HG02678 (cell line): ENCODE data around the gene PPP1R9B.
A peak's percentile ranks its signal among the peaks of the same experiment; 100 is the strongest.

Experiments
- ATAC-seq: cut with Tn5 transposase; IDR thresholded peaks from one replicate; pipeline ENCODE4 v1.9.1; 2021; ENCODE audit warnings: mild to moderate bottlenecking, moderate library complexity; ENCODE audit not compliant: unreplicated experiment

Gene PPP1R9B

DNA sequence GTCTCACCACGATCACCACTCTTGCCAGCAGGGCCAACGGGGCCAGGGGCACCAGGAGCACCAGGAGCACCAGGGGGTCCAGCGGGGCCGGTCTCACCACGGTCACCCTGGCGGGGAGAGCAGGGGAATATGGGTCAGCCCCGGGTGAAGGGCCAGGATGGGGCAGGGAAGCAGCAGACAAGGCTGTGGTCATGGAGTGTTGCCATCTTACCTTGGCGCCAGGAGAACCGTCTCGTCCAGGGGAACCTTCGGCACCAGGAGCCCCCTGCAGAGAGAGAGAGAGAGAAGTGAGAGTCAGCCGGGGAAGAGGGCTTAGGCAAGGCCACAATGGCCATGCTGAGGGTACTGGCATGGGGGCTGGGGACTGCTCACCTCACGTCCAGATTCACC lies 38.0 kb upstream of the PPP1R9B start:
- ATAC-seq = no peak

DNA sequence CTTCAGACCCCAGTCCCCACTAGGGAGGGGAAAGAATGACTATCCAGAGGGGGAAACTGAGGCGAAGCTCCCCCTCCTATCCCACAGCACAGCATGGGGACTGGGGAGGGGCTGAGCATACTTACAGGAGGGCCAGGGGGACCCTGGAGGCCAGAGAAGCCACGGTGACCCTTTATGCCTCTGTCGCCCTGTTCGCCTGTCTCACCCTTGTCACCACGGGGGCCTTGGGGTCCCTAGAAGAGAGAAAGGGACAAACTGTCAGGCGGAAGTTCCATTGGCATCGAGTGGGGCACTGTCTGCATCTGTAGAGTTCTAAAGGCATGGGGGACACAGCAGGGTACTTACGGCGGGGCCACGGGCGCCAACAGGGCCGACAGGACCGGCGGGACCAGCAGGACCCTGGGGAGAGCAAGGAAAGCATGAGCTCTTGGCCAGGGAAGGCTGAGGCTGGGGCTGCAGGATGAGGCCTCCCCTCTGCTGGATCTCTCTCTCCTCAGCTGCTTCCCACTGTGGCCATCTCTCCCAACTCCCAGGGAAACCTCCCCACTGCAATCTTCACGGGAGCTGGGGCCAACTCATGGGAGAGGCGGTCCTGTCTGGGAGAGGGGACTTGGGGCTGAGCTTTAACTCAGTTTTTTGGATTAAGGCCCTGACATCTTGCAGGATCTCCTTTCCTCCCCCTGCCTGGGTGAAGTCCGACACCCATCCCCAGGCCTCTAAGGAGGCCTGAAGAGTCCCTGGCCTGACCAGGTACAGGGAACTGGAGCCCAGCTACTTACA lies 37.5 kb upstream of the PPP1R9B start:
- no peak for ATAC-seq

DNA sequence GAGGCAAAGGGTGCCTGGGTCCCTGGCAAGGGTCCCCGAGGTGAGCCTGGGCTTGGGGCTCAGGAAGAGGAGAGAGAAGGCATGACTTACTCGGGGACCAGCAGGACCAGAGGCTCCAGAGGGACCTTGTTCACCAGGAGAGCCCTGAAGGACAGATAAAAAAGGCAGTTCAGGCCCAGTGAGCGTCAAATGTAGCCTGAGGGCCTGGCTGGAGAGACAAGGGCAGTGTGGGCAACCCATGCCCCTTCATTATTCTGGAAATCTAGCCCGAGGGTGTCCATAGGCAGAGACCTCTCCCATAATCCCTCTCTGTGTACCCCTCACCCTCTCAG lies 36.9 kb upstream of the PPP1R9B start:
- no peak for ATAC-seq

DNA sequence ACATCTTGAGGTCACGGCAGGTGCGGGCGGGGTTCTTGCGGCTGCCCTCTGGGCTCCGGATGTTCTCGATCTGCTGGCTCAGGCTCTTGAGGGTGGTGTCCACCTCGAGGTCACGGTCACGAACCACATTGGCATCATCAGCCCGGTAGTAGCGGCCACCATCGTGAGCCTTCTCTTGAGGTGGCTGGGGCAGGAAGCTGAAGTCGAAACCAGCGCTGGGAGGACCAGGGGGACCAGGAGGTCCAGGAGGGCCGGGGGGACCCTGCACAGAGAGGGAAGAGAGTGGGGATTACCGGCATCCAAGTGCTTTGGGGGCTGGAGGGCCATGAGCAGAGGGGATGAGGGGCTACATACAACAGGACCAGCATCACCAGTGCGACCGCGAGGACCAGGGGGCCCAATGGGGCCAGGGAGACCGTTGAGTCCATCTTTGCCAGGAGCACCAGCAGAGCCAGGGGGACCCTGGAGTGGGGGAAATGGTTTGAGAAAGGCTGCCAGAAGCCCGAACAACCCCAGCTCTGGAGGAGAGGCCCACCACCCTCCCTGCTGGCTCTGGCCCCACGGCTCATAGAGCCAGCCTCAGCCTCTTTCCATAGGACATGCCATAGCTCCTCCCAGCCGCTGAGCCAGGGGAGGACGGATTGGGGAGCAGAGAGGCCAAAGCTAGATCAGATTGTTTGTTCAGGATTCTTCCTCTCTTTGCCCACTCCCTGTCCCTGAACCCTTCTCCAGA lies 36.4 kb upstream of the PPP1R9B start:
- no peak for ATAC-seq

DNA sequence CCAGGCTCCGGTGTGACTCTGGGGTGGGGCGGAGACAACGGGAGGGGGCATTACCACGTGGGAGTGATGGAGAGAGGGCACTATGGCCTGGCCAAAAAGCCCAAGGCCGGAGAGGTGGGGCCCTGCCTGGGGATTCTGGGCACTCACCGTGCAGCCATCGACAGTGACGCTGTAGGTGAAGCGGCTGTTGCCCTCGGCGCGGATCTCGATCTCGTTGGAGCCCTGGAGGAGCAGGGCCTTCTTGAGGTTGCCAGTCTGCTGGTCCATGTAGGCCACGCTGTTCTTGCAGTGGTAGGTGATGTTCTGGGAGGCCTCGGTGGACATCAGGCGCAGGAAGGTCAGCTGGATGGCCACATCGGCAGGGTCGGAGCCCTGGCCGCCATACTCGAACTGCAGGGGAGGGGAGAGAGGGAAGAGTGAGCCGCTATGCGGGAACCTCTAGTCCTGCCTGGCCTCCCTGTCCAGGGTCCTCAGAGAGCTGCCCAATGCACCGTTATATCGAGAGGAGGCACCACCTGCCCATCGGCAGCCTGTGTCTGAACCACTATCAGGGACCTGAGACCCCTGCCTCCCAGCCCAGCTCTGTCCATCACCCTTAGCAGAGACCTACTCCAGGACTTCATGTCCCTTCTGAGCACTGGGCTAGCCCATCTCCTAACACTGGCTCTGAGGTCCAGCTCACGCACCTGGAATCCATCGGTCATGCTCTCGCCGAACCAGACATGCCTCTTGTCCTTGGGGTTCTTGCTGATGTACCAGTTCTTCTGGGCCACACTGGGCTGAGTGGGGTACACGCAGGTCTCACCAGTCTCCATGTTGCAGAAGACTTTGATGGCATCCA lies 35.4 kb upstream of the PPP1R9B start:
- no peak for ATAC-seq

DNA sequence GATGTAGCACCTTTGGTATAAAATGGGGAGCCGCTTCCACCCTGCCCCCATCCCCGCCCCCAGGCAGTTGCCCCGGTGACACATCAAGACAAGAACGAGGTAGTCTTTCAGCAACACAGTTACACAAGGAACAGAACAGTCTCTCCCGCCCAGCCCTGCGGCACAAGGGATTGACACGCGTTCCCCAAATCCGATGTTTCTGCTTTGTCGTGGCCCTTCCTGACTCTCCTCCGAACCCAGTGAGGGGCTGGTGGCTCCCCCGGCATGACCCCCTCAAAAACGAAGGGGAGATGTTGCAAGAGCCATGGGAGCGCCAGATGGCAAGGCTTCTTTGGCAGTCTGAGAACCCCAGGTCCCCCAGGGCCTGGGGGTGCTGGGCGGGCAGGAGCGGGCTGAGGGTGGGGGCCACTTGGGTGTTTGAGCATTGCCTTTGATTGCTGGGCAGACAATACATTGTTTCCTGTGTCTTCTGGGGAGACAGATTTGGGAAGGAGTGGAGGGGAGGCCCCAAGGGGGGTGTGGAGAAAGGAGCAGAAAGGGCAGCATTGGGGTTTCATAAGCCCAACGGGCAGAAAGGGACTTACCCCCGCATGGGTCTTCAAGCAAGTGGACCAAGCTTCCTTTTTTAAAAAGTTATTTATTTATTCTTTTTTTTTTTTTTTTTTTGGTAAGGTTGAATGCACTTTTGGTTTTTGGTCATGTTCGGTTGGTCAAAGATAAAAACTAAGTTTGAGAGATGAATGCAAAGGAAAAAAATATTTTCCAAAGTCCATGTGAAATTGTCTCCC lies 34.3 kb upstream of the PPP1R9B start:
- ATAC-seq = no peak

DNA sequence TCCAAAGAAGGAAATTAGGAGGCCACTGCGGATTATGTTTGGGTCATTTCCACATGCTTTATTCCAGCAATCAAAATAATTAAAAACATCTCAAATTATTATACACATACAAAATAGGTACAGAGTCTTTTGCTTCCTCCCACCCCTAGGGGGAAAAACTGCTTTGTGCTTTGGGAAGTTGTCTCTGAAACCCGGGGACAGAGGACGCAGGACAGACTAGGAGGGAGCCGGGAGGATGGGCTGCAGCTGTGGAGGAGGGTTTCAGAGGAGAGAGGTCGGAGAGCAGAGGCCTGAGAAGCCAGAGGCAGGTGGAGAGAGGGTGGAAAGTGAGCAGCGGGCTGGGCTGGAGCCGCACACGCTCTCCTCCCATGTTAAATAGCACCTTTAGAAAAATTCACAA lies 33.6 kb upstream of the PPP1R9B start:
- no peak for ATAC-seq

DNA sequence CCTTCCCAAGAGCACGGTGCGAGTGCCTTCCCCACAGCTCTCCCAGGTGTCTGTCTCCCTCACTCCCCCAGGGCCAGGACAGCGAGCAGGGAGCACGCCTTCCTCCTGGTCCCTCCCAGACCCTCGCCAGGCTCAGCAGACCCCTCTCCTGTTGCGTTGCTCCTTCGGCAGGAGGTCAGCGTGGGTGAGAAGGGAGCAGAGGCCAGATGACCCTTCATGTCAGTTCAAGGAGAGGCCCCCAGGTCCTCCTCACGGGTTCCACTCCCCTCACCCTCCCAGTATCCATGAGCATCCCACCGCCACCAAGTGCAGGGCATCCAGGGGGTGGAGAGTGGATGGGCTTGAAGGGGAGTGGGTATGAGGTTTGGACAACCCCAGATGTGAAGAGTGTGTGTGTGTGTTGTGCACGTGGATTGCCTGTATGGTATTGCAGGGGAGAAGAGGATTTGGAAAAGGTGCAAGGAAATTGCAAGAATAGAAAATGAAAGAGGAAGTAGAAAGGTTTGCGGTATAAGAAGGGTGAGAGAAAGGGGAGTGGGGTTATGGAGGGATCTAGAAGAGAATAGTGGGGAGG lies 33.0 kb upstream of the PPP1R9B start:
- ATAC-seq = no peak

DNA sequence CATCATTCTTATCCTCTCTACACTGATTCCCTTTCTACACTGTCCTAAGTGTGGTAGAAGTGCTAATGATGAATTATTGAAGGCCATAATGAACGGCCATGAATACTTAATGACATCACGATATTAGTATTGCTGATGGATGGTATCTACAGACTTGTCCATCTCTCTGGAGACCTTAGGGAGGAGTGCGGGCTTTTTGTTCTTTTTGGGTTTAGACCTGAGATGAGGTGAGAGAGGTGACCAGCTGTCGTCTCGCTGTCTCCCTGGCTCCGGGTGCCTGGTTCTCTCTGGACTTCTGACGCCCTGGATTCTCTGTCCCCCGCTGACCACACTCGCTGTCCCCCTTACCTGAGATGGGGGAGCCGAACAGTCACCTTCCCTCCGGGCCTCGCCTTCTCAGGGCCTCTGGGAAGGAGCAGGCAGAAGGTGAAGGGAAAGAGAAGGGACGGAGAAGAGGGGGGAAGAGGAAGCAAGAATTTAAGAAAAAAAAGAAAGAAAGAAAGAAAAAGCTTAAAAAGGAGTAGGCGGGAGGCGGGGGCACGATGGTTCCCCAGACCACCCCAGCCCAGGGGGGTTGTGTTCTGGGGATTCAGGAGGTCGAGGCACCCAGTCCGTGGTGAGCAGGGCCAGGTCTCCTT lies 32.4 kb upstream of the PPP1R9B start:
- ATAC-seq = no peak

DNA sequence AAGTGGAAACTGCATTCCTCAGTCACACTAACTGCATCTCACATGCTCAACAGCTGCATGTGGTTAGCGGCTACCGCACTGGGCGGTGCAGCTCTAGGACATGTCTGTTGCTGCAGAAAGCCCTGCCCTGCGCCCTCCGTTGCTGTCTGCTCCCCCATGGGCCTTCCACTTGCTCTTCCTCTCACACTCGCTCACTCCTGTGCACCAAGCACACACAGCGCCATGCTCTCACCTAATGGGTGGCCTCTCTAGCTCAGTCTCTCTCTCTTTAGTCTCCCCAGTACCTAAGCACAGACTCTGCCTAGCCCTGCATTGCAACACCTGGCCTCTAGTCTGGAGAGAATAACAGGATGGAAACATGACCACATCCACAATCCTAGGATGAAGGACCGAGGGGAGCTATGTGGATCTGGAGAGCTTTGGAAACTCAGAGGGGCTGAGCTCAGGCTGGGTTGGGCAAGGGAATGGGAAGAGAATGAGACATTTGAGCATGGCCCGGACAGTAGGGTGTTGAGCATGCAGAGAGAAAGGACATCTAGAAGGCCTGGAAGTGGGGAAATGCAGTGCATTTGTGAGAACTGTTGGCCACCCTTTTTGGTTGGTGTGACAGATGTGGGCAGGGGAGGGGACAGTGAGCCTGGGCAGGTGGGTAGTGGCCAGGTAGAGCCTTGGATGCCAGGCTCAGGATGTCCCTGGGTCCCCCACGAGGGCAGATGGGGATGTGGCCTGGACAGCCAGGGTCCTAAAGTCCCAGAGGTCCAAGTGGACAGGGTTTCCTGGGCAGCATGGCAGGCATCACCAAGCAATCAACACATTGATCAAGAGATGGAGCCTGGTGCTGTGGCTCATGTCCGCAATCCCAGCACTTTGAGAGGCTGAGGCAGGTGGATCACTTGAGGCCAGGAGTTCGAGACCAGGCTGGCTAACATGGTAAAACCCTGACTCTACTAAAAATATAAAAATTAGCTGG lies 31.4 kb upstream of the PPP1R9B start:
- no peak for ATAC-seq

DNA sequence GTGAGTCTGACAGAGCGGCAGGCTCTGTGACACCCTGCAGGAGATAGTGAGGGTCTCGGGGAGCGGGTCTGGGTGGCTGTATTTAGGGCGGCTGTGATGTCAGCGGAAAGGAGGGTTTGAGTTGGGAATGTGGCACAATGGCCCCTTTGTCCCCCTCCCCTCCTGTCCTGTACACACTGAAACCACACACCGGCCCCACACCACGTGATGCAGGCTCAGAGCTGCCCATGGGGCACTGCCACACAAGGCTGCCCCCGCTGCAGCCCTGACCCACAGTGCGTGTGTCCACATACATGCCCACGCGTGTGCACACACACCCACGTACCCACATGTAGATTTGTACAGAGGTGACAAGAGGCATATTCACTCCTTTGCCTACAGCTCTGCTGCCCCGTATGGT lies 30.7 kb upstream of the PPP1R9B start:
- ATAC-seq = no peak

DNA sequence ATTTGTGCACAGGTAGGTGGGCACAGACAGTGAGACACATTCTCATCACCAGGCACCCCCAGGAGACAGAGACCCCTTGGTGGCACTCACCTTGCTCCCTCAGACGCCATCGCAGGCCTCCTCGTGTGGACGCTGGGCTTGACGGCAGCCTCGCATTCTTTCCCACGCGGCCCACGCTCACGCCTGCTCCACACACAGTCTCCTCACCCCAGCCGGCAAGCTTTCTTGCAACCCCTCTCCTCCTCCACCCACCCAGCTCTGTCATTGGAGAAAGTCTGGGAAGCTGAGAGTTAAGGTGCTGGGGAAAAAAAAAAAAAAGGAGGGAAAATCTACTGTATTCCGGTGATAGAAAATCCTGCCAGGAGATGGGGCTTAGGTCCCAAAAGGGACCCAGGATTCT lies 30.1 kb upstream of the PPP1R9B start:
- no peak for ATAC-seq

DNA sequence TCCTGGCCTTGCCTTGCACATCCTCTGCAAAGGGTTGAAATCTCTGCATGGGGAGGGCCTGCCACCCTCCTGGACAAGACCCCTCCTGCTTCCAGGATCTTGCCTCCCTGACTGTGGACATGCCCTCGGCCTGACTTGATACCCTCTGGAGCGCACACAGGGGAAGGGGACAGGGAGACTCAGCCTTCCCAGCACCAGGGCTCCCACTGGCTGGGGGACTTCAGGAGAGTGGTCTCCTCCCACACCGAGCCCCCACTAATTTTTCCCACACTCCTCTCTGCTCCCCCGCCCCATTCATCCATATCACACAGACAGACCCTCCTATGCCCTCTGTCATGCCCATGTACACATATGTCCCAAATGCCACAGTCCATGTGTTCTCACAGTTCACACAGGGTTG lies 29.6 kb upstream of the PPP1R9B start:
- no peak for ATAC-seq

DNA sequence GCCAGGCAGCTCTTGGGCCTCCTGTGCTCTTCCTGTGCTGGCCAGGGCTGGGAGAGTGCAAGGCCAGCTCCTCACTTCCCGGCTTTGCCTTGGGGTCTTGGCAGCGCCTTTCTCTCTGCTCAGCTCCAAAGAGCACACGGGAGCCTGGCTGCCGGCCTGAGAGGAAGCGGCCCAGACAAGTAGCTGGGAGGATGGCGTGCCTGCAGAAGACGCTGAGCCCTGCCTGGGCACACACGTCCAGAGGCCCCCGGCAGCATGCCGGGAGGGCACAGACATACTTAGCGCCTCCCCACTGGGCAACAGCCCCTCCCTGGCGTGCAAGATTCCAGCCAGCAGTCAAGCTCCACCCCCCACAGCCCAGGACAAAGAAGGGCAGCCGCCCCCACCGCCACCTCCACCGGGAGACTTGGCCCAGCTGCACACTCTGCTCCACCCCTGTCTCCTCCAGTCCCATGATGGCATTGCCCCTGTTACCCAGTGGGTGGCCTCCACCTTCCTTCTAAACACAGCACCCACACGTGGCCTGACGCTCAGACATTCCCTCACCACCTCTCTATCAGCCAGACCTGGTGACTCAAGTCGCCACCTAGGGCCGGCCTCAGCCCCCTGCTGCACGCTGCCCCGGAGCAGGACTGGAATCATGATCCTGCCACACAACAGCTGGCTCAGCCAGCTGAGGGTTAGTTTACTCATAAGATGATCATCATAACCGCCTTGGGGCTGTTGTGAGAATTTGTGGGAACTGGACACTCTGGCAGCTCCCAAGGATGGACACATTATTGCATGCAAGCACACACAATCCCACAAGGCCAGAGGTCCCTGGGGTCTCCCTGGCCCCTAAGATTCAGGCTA lies 27.7 kb upstream of the PPP1R9B start:
- ATAC-seq = peak; percentile 80

DNA sequence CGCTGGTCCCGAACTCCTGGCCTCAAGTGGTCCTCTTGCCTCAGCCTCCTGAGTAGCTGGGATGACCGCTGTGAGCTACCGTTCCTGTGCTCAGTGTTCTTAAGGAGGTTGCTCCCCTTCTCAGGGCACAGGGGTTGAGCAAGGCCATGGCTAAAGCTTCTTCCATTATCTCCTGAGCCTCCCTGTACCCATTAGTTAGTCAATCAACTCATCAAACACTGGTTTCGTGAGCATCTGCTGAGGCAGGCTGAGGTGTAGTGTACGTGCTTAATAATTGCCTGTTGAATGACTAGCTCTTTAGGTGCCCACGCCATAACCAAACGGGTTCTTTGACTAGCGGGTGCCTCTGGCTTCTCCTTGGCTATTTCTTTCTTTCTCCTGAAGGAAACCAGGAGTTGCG lies 27.0 kb upstream of the PPP1R9B start:
- no peak for ATAC-seq

DNA sequence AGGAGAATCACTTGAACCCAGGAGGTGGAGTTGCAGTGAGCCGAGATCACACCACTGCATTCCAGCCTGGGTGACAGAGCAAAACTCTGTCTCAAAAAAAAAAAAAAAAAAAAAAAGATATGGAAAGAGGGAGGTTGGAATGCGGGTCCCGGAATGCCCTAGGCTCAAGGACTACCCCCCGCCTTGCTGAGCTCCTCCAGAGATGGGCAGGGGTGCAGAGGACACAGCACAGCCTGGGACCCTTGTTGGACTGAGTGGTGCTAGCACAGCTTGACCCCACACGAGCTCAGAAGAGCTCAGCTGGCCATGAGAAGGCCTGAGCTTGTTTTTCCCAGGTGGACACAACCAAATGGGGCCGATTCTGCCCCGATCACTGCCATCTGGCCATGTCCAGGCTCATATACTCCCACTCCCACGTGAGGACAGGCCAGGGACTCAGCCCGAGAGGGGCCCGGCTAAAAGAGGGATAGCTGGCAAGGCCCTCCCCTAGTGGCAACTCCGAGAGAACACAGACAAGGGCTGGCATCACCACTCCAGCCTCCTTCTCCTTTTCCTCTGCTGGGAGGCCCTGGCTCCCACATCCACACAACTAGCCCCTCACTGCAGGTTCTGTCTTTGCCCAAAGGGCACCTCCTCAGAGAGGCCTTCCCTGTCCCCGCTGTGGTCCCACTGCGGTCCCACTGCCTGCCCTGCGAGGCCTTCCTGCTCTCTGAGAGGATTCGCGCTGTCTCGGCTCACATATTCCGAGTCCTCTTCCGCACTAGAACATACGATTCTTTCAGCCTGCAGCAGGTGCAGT lies 26.3 kb upstream of the PPP1R9B start:
- ATAC-seq = no peak

DNA sequence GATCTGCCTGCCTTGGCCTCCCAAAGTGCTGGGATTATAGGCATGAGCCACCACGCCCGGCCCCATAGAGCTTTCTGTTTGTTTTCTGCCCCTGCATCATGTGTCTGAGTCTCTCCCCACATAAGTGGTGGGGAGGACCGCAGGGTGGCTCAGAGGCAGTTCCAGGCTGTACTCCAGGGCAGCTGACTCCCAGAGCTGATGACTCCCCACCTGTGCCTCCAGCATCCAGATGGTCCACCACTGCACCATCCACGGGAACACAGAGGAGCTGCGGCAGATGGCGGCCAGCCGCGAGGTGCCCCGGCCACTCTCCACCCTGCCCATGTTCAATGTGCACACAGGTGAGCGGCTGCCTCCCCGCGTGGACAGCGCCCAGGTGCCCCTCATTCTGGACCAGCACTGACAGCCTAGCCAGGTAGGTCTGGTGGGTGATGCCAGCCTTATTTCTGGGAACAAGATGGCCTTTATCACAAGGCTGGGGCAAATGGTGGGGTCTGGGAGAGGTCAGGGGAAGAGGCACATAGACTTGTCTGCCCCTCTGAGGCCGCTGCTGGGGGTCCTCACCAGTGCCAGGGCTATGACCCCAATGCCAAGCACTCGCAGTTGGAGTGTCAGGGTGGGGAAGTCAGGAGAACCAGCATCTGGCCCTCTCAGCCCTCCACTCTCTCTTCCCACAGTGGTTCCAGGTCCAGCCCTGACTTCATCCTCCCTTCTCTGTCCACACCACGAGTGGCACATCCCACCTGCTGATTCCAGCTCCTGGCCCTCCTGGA lies 24.7 kb upstream of the PPP1R9B start:
- ATAC-seq = no peak
